ENCODE data around the gene PGC. TPM values are rescaled to one million over a fixed set of nuclear protein-coding genes. Genes with fewer than 3 reads are reported as not detected.

Gene PGC
- total and polyA plus RNA-seq, 9 of the 15 experiments (the other 6 are each of a cell fraction or from before 2014, with no cell fraction given), result 0.17 to 0.40 TPM; not detected in 7

- TF ChIP-seq RFX5 (IDR thresholded peaks at IDR 0.05; ENCODE audit: low read depth, low read length), result no peak
- TF ChIP-seq CBX2 (IDR thresholded peaks at IDR 0.05; ENCODE audit: insufficient read depth, low read length, poor library complexity, severe bottlenecking), result no peak
- no peak for TF ChIP-seq ZBTB33 (CRISPR knock-in tag; IDR thresholded peaks at IDR 0.05)
- TF ChIP-seq PURB (CRISPR knock-in tag; IDR thresholded peaks at IDR 0.05; ENCODE audit: low read depth), result no peak
- no peak for TF ChIP-seq NCOA2 (IDR thresholded peaks at IDR 0.05; ENCODE audit: partially characterized antibody in 2 of 2)
- no peak for TF ChIP-seq SFPQ (IDR thresholded peaks at IDR 0.05; ENCODE audit: low read depth, low read length)
- TF ChIP-seq ZNF395 (CRISPR knock-in tag; IDR thresholded peaks at IDR 0.05), result no peak
- TF ChIP-seq ZFX (CRISPR knock-in tag; IDR thresholded peaks at IDR 0.05), result no peak
- no peak for TF ChIP-seq RBM25 (IDR thresholded peaks at IDR 0.05; ENCODE audit: low read depth, low read length, severe bottlenecking)
- TF ChIP-seq CREB3L1 (IDR thresholded peaks at IDR 0.05; ENCODE audit: borderline replicate concordance, low read depth), result no peak
- TF ChIP-seq E2F1 (CRISPR knock-in tag; IDR thresholded peaks at IDR 0.05), result no peak
- TF ChIP-seq SMARCB1 (IDR thresholded peaks at IDR 0.05; ENCODE audit: insufficient read length, low read depth), result no peak
- TF ChIP-seq TCF15 (CRISPR knock-in tag; IDR thresholded peaks at IDR 0.05), result no peak
- TF ChIP-seq CTCFL (IDR thresholded peaks at IDR 0.05; ENCODE audit: borderline replicate concordance, insufficient read depth, low read depth, low read length, poor library complexity, severe bottlenecking), result no peak
These were observed 23.5 kb downstream of the PGC start (continued) for GRCh38 chr6:41723530-41724227.
